ENCODE data around the gene HOOK1. TPM values are rescaled to one million over a fixed set of nuclear protein-coding genes. Genes with fewer than 3 reads are reported as not detected.

Gene HOOK1
- total and polyA plus RNA-seq, 2 of the 13 experiments (the other 11 are each of a cell fraction or from before 2014, with no cell fraction given), result 11.3 to 24.2 TPM

DNA sequence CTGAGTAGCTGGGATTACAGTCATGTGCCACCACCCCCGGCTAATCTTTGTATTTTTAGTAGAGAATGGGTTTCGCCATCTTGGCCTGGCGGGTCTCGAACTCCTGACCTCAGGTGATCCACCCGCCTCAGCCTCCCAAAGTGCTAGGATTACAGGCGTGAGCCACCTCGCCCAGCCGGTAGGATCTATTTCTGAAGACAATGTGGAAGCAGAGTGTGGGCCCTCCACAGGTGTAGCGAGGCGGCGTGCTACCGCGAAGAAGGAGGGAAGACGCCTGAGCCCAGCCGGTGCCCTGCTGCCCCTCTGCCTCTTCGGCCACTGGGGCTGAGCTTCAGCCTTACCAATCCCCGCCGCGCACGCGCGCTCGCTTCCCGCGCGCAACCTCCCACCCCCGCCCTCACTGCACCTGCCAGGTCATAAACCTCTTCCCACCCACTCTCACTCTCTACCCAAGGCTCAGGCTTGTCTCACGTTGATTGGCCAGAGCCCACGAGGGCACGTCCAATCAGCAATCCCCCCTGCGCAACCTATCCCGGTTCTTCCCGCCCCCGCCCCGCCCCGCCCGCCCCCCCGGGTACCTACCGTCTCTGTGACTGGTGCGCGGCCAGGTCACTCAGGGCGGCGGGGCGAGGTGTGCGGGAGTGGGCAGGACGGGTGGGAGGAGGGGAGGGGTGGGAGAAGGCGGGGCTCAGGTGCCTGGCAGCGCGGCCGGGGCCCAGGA, 409 bp upstream of the HOOK1 start (continued):
- TF ChIP-seq ZNF556 (CRISPR knock-in tag; IDR thresholded peaks at IDR 0.05; ENCODE audit: borderline replicate concordance), result 0 out of 2 replicates have a peak, but pooled peaks have one; percentile 52
- no peak for TF ChIP-seq SP1 (IDR thresholded peaks at IDR 0.05)
- no peak for TF ChIP-seq SP1 (CRISPR knock-in tag; IDR thresholded peaks at IDR 0.05)
- TF ChIP-seq, protein P1, sequence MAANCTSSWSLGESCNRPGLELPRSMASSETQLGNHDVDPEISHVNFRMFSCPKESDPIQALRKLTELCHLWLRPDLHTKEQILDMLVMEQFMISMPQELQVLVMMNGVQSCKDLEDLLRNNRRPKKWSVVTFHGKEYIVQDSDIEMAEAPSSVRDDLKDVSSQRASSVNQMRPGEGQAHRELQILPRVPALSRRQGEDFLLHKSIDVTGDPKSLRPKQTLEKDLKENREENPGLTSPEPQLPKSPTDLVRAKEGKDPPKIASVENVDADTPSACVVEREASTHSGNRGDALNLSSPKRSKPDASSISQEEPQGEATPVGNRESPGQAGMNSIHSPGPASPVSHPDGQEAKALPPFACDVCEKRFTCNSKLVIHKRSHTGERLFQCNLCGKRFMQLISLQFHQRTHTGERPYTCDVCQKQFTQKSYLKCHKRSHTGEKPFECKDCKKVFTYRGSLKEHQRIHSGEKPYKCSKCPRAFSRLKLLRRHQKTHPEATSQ (CRISPR knock-in tag; IDR thresholded peaks at IDR 0.05; ENCODE audit: borderline replicate concordance), result no peak
- TF ChIP-seq POLR2A (IDR thresholded peaks at IDR 0.05; ENCODE audit: insufficient read depth in 1 of 2, low read depth in 2 of 2, low read length in 2 of 2), result peak; percentile 84 to 96
- TF ChIP-seq PITX1 (CRISPR knock-in tag; IDR thresholded peaks at IDR 0.05), result peak; percentile 70; the same call in 1 of the 2 replicates
- TF ChIP-seq KLF15 (CRISPR knock-in tag; IDR thresholded peaks at IDR 0.05; ENCODE audit: borderline replicate concordance), result no peak
- TF ChIP-seq ZFP36L1 (CRISPR knock-in tag; IDR thresholded peaks at IDR 0.05), result no peak
- no peak for TF ChIP-seq JUND (CRISPR knock-in tag; IDR thresholded peaks at IDR 0.05)
- TF ChIP-seq NPAS2 (CRISPR knock-in tag; IDR thresholded peaks at IDR 0.05; ENCODE audit: borderline replicate concordance), result no peak
- no peak for TF ChIP-seq MLLT10 (CRISPR knock-in tag; IDR thresholded peaks at IDR 0.05)
- TF ChIP-seq MAFG (CRISPR knock-in tag; IDR thresholded peaks at IDR 0.05), result no peak
- TF ChIP-seq, protein P2, sequence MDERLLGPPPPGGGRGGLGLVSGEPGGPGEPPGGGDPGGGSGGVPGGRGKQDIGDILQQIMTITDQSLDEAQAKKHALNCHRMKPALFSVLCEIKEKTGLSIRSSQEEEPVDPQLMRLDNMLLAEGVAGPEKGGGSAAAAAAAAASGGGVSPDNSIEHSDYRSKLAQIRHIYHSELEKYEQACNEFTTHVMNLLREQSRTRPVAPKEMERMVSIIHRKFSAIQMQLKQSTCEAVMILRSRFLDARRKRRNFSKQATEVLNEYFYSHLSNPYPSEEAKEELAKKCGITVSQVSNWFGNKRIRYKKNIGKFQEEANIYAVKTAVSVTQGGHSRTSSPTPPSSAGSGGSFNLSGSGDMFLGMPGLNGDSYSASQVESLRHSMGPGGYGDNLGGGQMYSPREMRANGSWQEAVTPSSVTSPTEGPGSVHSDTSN (CRISPR knock-in tag; IDR thresholded peaks at IDR 0.05), result peak; percentile 86
- TF ChIP-seq ZNF850 (CRISPR knock-in tag; conservative IDR thresholded peaks at IDR 0.05), result no peak
- TF ChIP-seq, protein P3, sequence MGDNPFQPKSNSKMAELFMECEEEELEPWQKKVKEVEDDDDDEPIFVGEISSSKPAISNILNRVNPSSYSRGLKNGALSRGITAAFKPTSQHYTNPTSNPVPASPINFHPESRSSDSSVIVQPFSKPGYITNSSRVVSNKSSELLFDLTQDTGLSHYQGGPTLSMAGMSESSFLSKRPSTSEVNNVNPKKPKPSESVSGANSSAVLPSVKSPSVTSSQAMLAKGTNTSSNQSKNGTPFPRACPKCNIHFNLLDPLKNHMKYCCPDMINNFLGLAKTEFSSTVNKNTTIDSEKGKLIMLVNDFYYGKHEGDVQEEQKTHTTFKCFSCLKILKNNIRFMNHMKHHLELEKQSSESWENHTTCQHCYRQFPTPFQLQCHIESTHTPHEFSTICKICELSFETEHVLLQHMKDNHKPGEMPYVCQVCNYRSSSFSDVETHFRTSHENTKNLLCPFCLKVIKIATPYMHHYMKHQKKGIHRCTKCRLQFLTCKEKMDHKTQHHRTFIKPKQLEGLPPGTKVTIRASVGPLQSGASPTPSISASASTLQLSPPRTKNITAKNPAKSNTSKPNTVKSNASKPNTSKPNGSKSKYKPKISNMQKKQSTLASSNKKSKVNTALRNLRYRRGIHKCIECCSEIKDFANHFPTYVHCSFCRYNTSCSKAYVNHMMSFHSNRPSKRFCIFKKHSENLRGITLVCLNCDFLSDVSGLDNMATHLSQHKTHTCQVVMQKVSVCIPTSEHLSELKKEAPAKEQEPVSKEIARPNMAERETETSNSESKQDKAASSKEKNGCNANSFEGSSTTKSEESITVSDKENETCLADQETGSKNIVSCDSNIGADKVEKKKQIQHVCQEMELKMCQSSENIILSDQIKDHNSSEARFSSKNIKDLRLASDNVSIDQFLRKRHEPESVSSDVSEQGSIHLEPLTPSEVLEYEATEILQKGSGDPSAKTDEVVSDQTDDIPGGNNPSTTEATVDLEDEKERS (CRISPR knock-in tag; IDR thresholded peaks at IDR 0.05), result no peak
- TF ChIP-seq ETV5 (CRISPR knock-in tag; IDR thresholded peaks at IDR 0.05; ENCODE audit: borderline replicate concordance), result no peak
- 0 out of 2 replicates have a peak, but pooled peaks have one; percentile 52 for TF ChIP-seq NRL (CRISPR knock-in tag; IDR thresholded peaks at IDR 0.05; ENCODE audit: borderline replicate concordance)
- no peak for TF ChIP-seq ZNF775 (CRISPR knock-in tag; IDR thresholded peaks at IDR 0.05; ENCODE audit: borderline replicate concordance)
- TF ChIP-seq, protein P4, sequence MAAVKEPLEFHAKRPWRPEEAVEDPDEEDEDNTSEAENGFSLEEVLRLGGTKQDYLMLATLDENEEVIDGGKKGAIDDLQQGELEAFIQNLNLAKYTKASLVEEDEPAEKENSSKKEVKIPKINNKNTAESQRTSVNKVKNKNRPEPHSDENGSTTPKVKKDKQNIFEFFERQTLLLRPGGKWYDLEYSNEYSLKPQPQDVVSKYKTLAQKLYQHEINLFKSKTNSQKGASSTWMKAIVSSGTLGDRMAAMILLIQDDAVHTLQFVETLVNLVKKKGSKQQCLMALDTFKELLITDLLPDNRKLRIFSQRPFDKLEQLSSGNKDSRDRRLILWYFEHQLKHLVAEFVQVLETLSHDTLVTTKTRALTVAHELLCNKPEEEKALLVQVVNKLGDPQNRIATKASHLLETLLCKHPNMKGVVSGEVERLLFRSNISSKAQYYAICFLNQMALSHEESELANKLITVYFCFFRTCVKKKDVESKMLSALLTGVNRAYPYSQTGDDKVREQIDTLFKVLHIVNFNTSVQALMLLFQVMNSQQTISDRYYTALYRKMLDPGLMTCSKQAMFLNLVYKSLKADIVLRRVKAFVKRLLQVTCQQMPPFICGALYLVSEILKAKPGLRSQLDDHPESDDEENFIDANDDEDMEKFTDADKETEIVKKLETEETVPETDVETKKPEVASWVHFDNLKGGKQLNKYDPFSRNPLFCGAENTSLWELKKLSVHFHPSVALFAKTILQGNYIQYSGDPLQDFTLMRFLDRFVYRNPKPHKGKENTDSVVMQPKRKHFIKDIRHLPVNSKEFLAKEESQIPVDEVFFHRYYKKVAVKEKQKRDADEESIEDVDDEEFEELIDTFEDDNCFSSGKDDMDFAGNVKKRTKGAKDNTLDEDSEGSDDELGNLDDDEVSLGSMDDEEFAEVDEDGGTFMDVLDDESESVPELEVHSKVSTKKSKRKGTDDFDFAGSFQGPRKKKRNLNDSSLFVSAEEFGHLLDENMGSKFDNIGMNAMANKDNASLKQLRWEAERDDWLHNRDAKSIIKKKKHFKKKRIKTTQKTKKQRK (IDR thresholded peaks at IDR 0.05; ENCODE audit: low read length), result no peak
- peak; percentile 61 for TF ChIP-seq TAF1 (CRISPR knock-in tag; IDR thresholded peaks at IDR 0.05)

Data from HepG2 (cell line).